Stimulated activated CD8-positive, alpha-beta memory T cell treated with anti-CD3 and anti-CD28 coated beads, Interleukin-15, amount 100 ng/mL, for 48 hours (primary cell): Measurements from ENCODE around the gene MED29.

ENCODE experiments used
- DNase-seq, 2 donors: peaks; one replicate each; pipeline ENCODE4 v3.0.0-alpha.2; 2020; ENCODE audit warnings: low read depth in 2 of 2

Gene MED29, protein sequence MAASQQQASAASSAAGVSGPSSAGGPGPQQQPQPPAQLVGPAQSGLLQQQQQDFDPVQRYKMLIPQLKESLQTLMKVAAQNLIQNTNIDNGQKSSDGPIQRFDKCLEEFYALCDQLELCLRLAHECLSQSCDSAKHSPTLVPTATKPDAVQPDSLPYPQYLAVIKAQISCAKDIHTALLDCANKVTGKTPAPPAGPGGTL

DNA sequence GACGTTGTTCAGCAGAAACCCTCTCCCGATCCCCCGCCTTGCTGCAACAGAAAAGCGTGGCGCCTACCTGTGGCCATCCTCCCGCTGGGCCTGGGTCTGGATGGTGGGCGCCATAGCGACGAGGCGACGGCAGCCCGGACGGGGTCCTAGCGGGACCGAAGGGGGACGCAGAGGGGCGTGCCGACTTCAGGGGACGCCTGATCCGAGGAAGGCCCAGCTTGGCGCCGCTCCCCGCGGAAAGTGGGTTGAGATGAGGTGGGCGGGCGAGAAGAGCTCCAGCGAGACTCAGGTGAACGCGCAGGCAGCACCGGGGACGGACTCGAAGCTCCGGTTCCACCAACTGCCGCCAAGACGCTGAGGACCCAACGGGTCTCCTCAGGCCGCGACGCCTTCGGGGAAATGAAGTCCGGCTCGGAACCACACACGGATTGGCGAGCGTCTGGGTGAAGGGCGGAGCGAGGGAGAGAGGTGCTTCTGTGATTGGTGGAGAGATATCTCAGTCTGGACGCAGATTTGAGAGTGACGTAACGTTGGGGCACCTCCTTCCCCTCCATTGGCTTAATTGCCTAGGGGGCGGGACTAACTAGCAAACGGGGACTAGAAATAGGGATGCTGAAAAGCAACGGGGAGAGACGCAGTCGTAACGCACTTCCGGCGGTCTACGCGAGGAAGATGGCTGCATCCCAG is at the start of gene MED29, which contains the start of gene PAF1:
Gene MED29 (plus strand): TSS at position 628 of the 687 bp plus-strand sequence. CDS start 45 bp downstream, at position 673.
Gene PAF1 (minus strand): TSS at position 356 of the 687 bp plus-strand sequence. CDS start 242 bp downstream, at position 114.
- DNase-seq = peak; percentile 92 to 94

DNA sequence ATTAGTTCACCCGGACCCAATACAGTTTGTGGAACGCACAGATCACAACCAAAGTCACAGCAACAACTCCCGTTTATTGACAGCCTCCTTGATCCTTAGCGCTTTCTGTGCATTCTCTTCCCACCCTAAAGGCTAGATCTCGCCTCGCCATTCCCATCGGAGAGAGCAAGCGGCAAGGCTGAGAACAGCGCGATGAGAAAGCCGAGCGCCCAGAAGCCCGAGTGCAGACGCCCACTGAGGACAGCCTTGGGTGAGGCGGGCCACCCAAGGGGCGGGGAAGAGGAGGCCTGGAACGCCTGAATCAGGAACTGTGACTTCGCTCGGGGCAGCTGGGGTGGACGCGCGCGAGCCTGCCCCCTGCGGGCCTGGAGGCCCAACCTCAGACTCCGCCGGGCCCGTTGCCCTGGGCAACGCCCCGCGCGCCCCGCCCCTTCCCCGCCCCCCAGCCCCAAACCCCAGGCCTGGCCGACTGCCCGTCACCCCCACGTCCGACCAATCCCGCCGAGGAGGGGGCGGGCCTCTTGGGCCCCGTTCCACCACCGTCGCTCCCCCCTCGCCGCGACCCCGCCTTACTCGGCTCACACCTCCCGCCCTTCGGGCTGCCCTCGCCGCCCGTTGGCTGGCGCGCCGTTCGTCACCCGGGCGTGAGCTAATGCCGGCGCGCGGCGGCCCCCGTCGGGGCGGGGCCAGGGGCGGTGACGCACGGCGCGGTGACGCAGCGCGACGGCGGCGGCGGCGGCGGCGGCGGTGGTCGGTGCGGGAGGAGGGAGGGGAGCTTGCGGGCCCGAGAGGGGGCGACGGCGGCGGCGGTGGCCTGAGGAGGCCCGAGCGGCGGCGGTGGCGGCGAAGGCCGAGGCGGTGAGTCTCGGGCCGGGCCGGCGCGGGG is 49.2 kb upstream of the MED29 start, which contains the start of gene SAMD4B:
Gene SAMD4B (plus strand): TSS at position 703 of the 886 bp plus-strand sequence. CDS start 14,473 bp downstream, outside the sequence.
- DNase-seq = peak; percentile 99 to 100

- DNase-seq = no peak
These were observed 48.4 kb upstream of the MED29 start for GRCh38 chr19:39342647-39343305.

GRCh38 chr19:39345956-39346355 is 45.2 kb upstream of the MED29 start:
- DNase-seq = no peak

- DNase-seq = no peak
These were observed 43.6 kb upstream of the MED29 start for GRCh38 chr19:39347332-39348164.

- DNase-seq = no peak
These were observed 41.9 kb upstream of the MED29 start for GRCh38 chr19:39349326-39349725.

- no peak for DNase-seq
These were observed 41.0 kb upstream of the MED29 start for GRCh38 chr19:39350156-39350555.

DNA sequence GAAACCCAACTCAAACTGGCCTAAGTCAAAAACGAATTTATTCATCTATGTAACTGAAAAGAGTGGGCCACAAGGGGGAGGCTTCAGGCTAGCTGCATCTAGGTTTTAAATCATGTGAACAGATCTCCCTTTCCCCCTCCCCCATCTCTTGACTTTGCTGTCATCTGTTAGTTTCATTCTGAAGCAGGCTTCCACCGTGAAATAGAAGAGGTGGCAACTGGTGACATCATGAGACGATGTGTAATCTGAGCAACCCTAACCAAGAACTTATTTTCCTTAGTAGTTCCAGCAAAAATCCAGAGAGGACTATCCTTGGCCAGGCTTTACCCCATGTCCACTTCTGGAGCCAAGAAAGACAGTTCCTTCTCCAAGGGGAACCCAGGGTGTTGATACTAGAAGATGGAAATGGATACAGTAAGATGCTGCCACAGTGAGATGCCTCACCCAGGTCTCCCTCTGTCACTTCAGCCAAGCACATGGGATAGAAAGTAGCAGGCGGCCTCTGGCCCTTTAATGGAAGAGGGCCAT is 39.6 kb upstream of the MED29 start:
- DNase-seq = peak; percentile 18 to 37

DNA sequence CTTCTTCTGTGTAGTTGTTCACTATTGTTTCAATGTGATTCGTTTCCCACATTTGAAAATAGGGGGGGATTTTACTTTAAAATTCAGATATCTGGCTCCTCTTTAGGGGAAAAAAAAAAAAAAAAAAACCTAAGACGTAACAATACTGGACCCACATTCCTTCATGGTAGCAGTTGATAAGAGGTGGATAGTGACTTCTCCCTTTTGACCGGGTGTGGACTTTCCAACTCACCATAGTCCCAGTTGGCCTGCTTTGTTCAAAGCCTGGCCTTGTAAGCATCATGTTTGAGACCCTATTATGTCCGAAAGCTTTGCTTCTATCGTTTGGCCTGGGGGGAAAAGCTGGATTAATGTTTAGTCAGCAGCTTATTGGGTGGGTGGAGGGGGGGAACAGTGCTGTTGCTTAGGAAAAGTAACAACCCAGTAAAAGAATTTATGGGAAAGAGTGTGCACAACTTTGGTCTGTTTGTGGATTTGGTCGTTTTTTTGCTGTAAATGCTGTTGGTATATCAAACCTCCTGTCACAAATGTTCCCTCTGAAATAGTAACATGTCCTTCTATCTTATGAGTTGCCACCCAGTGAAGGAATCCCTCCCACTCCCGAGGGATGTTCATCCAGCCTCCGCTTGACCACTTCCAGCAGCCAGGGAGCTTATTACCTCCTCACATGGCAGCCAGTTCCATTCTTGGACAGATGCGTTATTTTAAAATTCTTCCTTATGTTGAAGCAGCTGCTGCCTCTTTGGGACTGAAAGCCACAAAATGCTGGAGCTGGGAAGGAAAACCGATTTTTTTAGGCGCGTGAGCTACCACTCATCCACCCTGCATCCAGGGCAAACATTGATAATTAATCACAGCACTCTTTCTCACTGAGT is 38.6 kb upstream of the MED29 start:
- no peak for DNase-seq

- DNase-seq = no peak
These were observed 35.9 kb upstream of the MED29 start for GRCh38 chr19:39355253-39355652.

DNA sequence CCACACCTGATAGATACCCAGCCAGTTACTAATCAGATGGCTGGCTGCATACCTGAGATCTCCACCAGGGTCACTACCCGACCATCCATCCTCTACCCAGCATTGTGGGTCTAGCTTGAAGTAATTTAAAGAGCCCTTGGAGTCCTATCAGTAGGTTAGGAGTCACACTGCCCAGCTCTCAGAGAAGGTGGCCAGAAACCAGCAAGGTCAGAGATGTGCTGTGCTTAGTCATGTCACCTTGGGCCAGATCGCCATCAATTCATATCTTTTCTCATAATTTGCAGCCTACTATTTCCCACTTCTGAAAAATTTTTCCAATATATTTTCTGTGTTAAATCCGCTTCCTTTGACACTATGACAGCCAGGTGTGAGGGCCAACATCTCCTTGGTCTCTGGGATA is 35.1 kb upstream of the MED29 start:
- no peak for DNase-seq

GRCh38 chr19:39356647-39357046 is 34.5 kb upstream of the MED29 start:
- no peak for DNase-seq

GRCh38 chr19:39359026-39359425 is 32.2 kb upstream of the MED29 start:
- DNase-seq = no peak

DNA sequence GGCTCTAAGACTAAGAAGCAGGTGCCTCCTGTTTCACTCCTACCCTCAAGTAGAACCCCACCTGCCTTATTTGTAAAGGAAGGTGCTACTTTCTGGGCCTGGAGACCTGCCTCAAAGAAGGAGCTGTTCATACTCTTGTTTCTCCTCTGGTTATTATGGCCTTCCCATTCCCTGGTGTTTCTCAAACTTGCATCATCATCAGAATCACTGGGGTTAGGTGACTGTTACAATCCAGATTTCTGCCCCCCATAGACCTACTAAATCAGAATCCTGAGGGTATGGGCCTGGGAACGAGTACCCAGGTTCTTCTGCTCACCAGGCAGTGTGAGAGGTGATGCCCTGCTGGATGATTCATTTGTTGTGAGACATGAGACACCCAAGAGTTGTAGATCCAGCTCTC is 30.6 kb upstream of the MED29 start:
- DNase-seq = no peak

GRCh38 chr19:39362682-39363657 is 28.2 kb upstream of the MED29 start:
- DNase-seq = no peak

- DNase-seq = no peak
These were observed 27.2 kb upstream of the MED29 start for GRCh38 chr19:39363901-39364457.

- DNase-seq = no peak
These were observed 25.6 kb upstream of the MED29 start for GRCh38 chr19:39365531-39365930.

GRCh38 chr19:39369200-39369599 is 22.0 kb upstream of the MED29 start:
- no peak for DNase-seq
